ENCODE measurements around the gene USP33.

DNA sequence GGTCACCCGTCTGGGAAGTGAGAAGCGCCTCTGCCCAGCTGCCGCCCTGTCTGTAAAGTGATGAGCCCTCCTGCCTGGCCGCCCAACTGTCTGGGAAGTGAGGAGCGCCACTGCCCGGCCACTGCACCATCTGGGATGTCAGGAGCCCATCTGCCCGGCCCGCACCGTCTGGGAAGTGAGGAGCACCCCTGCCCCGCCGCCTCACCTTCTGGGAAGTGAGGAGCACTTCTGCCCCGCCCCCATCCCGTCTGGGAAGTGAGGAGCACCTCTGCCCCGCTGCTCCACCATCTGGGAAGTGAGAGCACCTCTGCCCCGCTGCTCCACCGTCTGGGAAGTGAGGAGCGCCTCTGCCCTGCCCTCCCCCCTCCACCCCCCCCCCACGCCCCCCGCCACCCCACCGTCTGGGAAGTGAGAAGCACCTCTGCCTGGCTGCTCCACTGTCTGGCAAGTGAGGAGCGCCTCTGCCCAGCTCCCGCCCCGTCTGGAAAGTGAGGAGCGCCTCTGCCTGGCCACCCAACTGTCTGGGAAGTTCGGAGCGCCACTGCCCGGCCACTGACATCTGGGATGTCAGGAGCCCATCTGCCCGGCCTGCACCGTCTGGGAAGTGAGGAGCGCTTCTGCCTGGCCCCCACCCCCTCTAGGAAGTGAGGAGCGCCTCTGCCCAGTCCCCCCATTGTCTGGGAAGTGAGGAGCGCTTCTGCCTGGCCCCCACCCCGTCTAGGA is 72.7 kb downstream of the USP33 start:
- TF ChIP-seq, protein P1, sequence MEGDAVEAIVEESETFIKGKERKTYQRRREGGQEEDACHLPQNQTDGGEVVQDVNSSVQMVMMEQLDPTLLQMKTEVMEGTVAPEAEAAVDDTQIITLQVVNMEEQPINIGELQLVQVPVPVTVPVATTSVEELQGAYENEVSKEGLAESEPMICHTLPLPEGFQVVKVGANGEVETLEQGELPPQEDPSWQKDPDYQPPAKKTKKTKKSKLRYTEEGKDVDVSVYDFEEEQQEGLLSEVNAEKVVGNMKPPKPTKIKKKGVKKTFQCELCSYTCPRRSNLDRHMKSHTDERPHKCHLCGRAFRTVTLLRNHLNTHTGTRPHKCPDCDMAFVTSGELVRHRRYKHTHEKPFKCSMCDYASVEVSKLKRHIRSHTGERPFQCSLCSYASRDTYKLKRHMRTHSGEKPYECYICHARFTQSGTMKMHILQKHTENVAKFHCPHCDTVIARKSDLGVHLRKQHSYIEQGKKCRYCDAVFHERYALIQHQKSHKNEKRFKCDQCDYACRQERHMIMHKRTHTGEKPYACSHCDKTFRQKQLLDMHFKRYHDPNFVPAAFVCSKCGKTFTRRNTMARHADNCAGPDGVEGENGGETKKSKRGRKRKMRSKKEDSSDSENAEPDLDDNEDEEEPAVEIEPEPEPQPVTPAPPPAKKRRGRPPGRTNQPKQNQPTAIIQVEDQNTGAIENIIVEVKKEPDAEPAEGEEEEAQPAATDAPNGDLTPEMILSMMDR (IDR thresholded peaks at IDR 0.05; ENCODE audit: control extremely low read depth in 1 of 3, insufficient read depth in 1 of 3, low read depth in 1 of 3, low read length in 3 of 3): no peak
- TF ChIP-seq CEBPB (IDR thresholded peaks at IDR 0.05; ENCODE audit: low read depth, low read length) (no peak), EP300 (IDR thresholded peaks at IDR 0.05; ENCODE audit: borderline replicate concordance in 1 of 2, low read depth in 2 of 2, low read length in 2 of 2) (no peak), EZH2 (IDR thresholded peaks at IDR 0.05; ENCODE audit: low read depth, low read length, severe bottlenecking) (no peak), YY1 (IDR thresholded peaks at IDR 0.05; ENCODE audit: low read depth, low read length) (no peak), POLR2A (IDR thresholded peaks at IDR 0.05; ENCODE audit: control extremely low read depth in 1 of 2, low read depth in 2 of 2, low read length in 2 of 2) (no peak; a peak in 1 of 3 replicates), JUN (IDR thresholded peaks at IDR 0.05; ENCODE audit: low read depth, low read length) (no peak)
- TF ChIP-seq, protein P2, sequence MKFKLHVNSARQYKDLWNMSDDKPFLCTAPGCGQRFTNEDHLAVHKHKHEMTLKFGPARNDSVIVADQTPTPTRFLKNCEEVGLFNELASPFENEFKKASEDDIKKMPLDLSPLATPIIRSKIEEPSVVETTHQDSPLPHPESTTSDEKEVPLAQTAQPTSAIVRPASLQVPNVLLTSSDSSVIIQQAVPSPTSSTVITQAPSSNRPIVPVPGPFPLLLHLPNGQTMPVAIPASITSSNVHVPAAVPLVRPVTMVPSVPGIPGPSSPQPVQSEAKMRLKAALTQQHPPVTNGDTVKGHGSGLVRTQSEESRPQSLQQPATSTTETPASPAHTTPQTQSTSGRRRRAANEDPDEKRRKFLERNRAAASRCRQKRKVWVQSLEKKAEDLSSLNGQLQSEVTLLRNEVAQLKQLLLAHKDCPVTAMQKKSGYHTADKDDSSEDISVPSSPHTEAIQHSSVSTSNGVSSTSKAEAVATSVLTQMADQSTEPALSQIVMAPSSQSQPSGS (IDR thresholded peaks at IDR 0.05; ENCODE audit: low read length): no peak

All from H1 (cell line).